ENCODE data around the gene BCKDHA.
"Not testable (repeated sequence)": the region's sequence is repeated elsewhere in the genome, so short reads cannot be mapped to it uniquely, and the experiment has no call there.

BCKDHA gene

DNA sequence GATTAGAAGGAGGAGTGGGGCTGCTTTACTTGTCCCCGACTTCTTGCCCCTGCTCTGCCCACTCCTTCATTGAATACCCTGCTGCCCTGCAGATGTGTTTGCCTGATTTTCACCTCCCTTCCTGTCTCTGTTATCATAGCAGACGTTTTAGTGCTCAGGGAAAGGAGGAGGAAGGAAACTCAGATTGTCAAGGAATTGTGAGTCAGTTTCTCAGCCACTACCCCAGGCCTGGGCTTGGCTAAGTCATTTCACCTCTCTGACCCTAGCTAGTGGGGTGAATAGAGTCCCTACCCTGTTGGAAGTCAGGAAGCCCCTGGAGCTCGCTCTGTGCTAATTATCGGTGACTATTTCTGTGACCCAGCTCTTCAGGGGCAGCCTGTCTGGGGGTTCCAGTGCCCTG, 3.9 kb downstream of the BCKDHA start:
- FAIRE-seq: no peak
- DNase-seq (ENCODE audit: insufficient read length, low spot score): no peak

DNA sequence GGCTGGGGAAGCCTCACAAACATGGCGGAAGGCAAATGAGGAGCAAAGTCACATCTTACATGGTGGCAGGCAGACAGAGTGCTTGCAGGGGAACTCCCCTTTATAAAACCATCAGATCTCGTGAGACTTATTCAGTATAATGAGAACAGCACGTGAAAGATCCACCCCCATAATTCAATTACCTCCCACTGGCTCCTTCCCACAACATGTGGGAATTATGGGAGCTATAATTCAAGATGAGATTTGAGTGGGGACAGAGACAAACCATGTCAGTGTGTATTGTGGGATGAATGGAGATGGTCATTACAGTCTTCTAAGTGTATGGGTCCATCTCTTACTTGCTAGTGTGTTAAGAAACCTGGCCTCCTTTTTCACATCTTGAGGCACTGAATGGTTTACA, 4.4 kb downstream of the BCKDHA start:
- no peak for DNase-seq (ENCODE audit: insufficient read length, low spot score)
- no peak for FAIRE-seq

DNA sequence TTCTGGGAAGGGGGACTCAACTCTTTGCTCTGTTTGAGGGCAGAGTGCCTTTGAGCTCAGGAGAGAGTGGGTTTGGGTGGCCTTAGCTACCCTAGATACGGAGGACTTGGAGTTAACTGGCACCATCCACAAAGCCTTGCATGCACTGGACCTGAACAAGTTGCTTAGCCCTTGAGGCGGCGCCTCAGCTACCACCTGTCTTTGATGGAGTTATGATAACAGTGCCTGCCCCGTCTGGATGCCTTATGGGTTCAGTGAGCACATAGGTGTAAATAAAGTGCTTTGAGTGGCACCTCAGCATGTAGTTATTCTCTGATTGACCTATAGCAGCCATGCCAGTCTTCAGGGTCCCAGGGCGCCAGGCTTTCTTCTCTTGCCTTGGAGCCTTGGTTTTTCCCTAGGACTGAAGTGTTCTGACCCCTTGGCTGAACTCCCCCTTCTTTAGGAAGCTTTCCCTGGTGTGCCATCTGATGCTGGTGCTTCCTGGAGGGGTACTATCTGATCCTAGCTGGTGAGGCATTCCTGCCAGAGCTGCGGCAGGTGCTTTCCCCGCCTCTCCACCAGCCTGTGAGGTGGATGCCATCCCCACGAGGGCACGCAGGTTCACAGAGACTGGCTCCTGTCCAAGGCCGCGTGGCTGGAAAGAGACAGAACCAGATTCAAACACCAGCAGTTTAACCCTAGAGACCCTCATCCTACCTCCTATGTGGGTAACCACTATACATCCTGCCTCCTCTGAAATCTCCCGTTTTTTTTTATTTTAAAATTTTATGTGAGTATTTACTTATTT, 5.8 kb downstream of the BCKDHA start:
- DNase-seq (ENCODE audit: insufficient read length, low spot score) (no peak), FAIRE-seq (no peak)

DNA sequence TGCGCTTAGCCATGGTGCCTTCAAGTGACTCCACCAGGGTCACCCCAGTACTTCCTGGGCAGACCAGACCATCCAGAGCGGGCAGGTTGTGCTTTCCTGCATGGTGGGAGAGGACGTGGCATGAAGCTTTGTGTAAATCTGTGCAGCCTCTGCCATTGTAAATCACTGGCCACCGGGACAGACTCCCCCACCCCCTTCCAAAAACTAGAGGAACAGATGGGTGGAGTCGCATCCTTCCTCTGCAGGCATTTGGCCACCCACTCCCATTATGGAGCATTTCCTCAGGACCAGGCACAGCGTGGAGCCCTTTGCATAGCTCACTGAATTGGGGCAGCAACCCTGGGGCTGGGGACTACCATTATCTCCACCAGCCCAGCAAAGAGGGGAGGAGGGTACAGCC, 8.2 kb downstream of the BCKDHA start:
- FAIRE-seq (no peak), DNase-seq (ENCODE audit: insufficient read length, low spot score) (no peak)

DNA sequence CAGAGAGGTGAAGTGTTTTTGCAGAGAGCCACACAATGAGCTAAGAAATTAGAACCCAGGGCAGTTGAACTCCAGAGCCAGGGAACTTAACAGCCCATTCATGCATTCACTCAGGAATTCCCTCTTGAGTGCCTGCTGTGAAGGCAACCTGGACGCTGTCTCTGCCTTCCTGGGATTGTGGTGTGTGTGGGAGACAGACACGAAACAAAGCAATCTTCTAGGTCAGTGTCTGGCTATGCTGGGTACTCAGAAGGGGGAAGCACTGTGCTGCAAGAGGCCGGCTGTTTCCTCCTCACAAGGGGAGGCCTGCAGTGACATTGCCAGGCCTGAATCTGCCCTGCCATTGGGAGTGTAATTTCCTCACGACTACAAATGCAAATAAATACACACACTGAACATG, 9.7 kb downstream of the BCKDHA start:
- DNase-seq (ENCODE audit: insufficient read length, low spot score): no peak
- FAIRE-seq: no peak

DNA sequence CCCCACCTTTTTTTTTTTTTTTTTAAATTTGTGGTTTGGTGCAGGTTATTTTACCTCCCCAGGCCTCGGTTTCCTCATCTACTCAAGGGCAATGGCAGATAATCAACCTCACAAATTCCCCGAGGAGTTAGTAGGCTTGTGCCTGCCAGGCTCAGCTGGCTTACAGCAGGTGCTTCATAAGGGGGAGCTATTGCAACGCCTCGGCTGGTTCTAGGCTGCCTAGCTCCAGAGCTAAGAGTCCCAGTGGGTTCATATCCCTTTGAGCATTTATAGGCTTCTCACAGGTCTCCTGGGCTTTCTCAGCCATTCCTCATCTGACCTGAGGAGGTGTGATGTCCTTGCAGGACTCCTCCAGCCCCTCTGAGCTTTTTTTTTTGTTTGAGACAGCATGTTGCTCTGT, 10.6 kb downstream of the BCKDHA start:
- FAIRE-seq: no peak
- DNase-seq (ENCODE audit: insufficient read length, low spot score): no peak

DNA sequence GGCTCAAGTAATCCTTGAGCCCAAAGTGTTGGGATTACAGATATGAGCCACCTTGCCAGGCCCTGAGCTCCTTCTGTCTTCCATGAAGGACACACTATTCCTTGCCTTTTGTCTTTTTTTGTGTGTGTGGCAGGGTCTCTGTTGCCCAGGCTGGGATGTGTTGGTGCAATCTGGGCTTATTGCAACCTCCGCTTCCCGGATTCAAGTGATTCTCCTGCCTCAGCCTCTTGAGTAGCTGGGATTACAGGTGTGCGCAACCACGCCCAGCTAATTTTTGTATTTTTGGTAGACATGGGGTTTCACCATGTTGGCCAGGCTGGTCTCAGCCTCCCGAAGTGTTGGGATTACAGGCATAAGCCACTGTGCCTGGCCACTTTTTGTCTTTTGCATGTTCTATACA, 11.2 kb downstream of the BCKDHA start:
- FAIRE-seq; DNase-seq (ENCODE audit: insufficient read length, low spot score): not testable (repeated sequence)

DNA sequence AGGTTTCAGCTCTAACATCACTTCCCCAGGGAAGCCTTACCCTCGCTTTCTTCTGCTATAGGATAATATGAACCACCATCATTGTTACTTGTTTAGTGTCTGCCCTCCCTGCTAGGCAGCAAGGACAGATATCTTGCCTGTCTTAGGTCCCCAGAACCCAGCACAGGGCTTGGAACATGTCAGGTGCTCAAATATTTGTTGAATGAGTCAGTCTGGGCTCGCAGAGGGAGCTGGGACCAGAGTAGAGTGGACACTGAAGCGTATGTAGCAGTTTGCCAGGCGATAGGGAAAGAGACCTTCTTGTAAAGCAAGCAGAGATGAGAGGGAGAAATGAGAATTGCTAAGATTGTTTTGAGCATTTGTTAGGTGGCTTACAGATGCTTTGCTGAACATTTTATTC, 11.7 kb downstream of the BCKDHA start:
- FAIRE-seq: no peak
- peak; percentile 30 for DNase-seq (ENCODE audit: insufficient read length, low spot score)

DNA sequence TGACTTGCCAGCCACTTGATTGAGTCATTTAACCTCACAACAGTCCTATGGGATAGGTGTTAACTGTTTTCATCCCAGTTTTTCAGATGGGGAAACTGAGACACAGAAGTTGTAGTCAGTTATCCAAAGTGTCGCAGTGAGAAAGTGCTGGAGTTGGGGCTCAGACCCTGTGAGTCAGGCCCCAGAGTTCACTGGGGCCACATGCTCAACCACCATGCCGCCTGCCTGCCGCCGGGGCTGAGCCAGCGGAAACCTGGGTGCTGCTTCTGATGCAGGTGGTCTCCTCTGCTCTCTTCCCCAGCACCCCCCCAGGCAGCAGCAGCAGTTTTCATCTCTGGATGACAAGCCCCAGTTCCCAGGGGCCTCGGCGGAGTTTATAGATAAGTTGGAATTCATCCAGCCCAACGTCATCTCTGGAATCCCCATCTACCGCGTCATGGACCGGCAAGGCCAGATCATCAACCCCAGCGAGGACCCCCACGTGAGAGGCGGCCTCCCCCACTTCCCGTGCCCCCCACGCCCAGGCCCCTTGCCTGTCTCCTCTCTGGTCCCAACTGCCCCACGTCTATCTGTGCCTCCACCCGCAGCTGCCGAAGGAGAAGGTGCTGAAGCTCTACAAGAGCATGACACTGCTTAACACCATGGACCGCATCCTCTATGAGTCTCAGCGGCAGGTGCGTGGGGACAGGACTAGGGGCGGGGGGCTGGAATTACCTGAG, 12.9 kb downstream of the BCKDHA start:
- no peak for FAIRE-seq
- DNase-seq (ENCODE audit: insufficient read length, low spot score): no peak

DNA sequence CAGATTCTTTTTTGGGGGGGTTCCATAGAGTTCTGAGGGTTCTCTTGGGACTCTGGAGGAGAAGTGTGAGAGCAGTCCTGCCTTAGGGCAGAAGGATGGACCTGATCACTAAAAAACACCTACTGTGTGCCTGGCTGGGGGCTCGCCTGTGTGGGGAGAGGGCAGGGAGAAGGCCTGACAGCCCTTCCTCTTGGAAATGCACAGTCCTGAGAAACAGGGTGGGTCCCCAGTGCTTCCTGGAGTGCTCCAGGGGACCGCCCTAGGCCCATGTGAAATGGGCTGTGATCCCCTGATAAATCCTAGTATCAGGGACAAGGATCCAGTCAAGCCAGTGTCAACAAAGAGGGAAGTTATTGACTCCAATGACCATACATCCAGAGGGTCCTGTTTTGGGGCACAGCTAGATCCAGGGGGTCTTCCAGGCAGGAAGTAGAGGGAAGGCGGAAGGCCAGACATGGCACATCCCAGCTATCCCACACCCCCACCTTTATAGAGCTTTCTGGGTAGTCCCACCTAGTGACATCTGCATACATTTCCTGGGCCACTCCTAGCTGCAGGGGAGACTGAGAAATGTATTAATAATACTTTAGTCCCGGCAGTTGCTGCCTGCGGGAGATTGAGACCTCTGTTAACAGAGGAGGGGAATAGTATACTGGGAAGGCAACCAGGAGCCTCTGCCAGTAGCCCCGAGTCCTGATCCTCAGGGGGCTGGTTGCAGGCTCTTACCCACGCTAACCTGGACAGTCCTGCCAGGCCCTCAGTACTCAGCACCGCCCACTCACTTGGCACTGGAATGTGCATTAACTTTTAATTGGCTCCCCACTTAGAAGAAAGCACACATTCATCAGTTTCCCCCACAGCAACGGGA, 13.7 kb downstream of the BCKDHA start:
- FAIRE-seq: no peak
- DNase-seq (ENCODE audit: insufficient read length, low spot score): no peak

DNA sequence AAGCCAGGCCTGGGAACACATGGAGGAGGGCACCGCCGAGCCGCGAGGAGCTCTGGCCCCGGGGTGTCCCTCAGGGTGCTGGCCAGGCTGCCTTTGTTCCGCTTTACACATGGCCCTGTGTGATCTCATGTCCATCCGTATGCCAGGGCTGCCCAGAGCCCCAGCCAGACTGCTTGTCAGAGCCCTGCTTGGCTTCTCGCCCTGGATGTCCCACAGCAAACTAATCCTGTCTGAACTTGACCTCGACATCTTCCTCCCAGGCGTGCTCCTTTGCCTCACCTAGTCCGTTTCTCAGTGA, 14.3 kb downstream of the BCKDHA start:
- no peak for DNase-seq (ENCODE audit: insufficient read length, low spot score)
- FAIRE-seq: no peak

DNA sequence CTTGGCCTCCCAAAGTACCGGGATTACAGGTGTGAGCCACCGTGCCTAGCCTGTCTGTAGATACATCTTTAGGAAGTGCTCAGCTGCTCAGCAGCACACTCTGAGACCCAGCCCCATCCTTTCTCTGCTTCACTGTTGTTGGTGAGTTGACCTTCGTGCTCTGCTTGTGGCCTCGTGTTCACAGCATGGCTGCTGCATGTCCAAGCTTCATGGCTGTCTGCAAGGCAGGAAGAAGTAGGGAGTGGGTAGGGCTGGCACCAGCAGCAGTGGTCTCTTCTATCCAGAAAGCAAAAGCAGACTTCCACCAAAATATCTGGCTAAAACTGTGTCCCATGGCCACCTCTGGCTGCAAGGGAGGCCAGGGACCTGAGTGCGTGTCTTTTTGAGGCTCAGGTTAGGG, 15.3 kb downstream of the BCKDHA start:
- FAIRE-seq: peak; percentile 48
- no peak for DNase-seq (ENCODE audit: insufficient read length, low spot score)

DNA sequence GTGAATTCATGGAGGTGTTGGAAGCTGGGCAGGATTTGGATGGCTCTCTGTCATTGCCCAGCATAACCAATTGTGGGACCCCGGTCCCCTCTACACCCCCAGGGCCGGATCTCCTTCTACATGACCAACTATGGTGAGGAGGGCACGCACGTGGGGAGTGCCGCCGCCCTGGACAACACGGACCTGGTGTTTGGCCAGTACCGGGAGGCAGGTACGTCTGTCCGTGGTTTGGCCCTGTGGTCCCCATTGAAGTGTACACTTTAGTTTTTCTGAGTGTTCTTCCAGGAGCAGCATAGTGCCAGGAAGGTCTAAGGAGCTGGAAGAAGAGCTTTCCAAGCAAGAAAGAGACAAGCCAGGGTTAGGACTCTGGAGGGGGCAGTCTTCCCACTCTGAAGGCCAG, 16.3 kb downstream of the BCKDHA start:
- DNase-seq (ENCODE audit: insufficient read length, low spot score) (no peak), FAIRE-seq (no peak)

DNA sequence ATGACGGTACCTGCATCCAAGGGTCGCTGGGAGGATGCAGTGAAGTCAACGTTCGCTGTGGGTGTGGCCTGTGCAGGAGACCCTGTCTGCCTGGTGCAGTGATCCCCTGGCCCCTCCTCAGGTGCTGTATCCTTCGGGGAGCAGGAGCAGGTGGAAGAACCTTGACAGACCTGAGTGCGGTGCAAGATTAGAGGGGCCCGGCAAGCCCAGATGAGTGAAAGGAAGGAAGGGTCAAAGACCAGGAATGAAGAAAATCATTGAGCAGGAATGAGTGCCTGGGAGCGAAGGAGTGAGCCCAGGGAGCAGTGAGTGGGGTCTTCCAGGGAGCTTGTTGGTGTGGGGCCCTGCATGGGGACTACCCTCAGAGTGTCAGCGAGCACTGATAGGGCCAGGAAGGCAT, 16.8 kb downstream of the BCKDHA start:
- DNase-seq (ENCODE audit: insufficient read length, low spot score) (no peak), FAIRE-seq (no peak)

DNA sequence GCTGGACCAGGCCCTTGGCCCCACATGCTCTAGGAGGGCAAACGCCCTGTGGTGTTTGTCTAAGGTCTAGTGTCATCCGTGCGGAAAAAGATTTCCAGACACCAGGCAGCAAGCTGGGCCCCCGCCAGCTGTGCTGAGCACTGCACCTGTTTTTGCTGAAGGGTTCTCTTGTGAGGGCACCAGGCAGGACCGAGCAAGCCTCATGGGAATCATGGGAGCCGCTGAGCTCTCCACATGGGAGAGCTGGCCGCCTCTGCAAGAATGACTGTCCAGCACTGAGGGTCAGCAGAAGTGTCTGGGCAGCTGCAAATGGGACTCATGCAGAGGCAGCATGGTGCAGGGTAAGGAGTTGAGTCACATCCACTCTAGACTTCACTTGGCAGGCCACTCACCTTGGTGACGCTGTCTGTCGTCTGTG, 17.5 kb downstream of the BCKDHA start:
- no peak for DNase-seq (ENCODE audit: insufficient read length, low spot score)
- FAIRE-seq: no peak

DNA sequence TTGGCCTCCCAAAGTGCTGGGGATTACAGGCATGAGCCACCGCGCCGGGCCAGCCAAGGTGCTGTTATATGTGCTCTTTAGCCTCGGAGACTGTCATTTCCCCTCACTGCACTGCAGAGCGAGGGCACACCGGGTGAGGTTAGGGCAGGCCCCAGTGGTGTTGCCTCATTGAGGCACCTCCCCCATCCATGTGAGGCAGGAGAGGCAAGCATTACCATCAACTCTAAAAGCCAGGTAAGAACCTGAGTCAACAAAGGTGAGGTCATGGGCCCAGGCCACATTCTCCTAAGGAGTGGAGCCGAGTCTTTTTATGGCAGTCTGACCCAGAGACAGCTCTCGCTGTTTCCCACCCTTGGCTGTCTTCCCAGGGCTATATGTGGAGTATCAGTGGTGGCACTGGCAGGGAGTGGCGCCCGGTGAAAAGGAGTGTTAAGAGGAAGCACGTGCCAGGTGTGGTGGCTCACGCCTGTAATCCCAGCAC, 18.6 kb downstream of the BCKDHA start:
- DNase-seq (ENCODE audit: insufficient read length, low spot score) (no peak), FAIRE-seq (no peak)

DNA sequence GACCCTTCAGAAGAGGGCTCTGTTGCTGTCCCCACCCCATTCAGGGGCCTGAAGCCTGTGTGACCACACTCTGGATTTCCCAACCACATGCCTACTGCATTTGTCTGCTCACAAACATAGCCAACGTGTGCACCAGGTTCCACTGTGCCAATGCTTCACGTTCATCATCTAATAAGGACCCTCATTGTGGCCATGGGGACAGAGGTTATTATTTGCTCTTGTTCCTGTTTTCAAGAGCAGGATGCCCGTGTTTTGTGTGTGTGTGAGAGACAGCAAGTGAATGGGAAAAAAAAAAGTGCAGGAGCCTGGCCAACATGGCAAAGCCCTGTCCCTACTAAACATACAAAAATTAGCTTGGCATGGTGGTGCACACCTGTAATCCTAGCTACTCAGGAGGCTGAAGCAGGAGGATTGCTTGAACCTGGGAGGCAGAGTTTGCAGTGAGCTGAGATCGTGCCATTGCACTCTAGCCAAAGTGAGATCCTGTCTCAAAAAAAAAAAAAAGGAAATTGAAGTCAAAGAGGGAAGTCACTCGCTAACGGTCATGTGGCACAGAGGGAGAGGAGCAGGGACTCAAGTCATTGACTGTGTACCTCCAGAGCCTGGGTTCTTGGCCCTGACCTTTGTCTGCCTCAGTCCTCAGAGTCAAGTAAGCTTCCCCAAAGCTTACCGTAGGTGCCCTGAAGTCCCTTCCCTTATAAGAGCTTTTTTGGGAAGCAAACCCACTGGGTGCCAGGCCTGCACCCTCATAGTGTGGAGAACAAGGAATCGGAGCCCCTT, 22.7 kb downstream of the BCKDHA start:
- DNase-seq (ENCODE audit: insufficient read length, low spot score): no peak
- no peak for FAIRE-seq

DNA sequence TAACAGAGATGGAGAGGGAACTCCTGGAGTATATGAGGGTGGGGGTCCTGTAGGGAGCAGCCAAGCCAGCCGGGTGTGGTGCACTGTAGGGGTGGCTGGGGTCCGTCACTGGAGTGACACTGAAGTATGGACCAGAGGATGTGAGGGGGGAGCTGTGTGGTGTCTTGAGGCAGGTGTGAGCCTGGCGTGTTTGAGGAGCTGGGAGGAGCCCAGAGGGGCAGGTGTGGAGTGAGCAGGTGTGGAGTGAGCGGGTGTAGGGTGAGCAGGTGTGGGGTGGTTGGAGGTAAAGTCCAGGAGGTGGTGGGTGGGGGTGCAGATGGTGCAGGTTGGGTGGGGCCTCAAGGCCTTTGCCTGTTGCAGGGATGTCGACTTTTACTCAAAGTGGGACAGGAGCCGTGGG, 23.7 kb downstream of the BCKDHA start:
- no peak for DNase-seq (ENCODE audit: insufficient read length, low spot score)
- no peak for FAIRE-seq

DNA sequence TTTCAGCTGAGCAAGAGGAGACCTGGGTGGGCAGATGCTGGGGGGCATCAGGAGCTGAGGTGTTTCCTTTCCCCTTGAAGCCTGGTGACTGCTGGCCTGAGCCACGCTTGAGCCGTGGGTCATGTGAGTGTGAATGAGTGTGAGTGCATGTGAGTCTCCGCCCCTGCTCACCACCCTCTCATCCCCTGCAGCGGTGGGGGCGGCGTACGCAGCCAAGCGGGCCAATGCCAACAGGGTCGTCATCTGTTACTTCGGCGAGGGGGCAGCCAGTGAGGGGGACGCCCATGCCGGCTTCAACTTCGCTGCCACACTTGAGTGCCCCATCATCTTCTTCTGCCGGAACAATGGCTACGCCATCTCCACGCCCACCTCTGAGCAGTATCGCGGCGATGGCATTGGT, 24.4 kb downstream of the BCKDHA start:
- DNase-seq (ENCODE audit: insufficient read length, low spot score) (no peak), FAIRE-seq (no peak)

DNA sequence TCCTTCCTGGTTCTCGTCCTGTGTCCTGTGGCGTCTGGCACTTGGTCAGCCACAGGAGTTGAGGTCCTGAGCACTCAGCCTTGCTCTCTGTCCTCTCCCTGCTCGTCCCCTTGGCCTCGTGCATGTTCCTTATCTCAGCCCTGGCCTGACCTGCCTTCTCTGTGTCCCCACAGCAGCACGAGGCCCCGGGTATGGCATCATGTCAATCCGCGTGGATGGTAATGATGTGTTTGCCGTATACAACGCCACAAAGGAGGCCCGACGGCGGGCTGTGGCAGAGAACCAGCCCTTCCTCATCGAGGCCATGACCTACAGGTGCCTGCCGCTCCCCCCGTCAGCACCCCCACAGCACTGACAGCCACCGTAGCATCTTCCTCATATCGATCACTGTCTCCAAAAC, 24.8 kb downstream of the BCKDHA start:
- FAIRE-seq (no peak), DNase-seq (ENCODE audit: insufficient read length, low spot score) (no peak)

DNA sequence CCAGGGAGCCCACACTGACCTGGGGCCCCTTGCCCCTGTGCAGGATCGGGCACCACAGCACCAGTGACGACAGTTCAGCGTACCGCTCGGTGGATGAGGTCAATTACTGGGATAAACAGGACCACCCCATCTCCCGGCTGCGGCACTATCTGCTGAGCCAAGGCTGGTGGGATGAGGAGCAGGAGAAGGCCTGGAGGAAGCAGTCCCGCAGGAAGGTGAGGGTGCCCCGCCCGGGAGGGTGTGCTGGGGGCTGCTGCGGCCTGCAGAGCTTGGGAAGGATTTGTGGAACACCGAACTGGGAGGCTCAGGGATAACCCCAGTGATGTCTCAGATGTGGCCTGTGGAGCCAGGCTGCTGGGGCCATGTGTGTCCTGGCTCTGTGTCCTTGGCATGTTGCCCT, 25.3 kb downstream of the BCKDHA start:
- DNase-seq (ENCODE audit: insufficient read length, low spot score) (no peak), FAIRE-seq (no peak)
